GM23248 (cell line): ENCODE data around the gene GSG1L.

Source experiments
- EZH2 ChIP-seq: fragments of 200-600 bp; sonication (generic); IDR thresholded peaks from 2 replicates; pipeline ENCODE4 v1.6.1; 2018; ENCODE audit warnings: antibody characterized with exemption, mild to moderate bottlenecking; ENCODE audit not compliant: insufficient read depth, poor library complexity, severe bottlenecking
- EZH2phosphoT487 ChIP-seq: fragments of 200-600 bp; sonication (generic); IDR thresholded peaks from 2 replicates; pipeline ENCODE4 v1.6.1; 2018; ENCODE audit warnings: antibody characterized with exemption, moderate library complexity, mild to moderate bottlenecking, low read depth; ENCODE audit not compliant: insufficient read depth

- TF ChIP-seq EZH2 (no peak), EZH2phosphoT487 (no peak)
These were observed 221.6 kb downstream of the GSG1L start for GRCh38 chr16:27841911-27842310.
